HG03139 (cell line): ENCODE data around the gene L1CAM.

Source experiments
- ATAC-seq: cut with Tn5 transposase; IDR thresholded peaks from one replicate; pipeline ENCODE4 v1.9.1; 2021; ENCODE audit not compliant: unreplicated experiment

Gene L1CAM

GRCh38 chrX:153924149-153924861, 38.3 kb upstream of the L1CAM start:
- no peak for ATAC-seq

- no peak for ATAC-seq
Observed at GRCh38 chrX:153922932-153923857, 37.2 kb upstream of the L1CAM start.

- no peak for ATAC-seq
Observed at GRCh38 chrX:153921511-153922446, 35.8 kb upstream of the L1CAM start.

- no peak for ATAC-seq
Observed at GRCh38 chrX:153921070-153921469, 35.1 kb upstream of the L1CAM start.

GRCh38 chrX:153920546-153920945, 34.6 kb upstream of the L1CAM start:
- no peak for ATAC-seq

GRCh38 chrX:153919281-153919680, 33.3 kb upstream of the L1CAM start:
- no peak for ATAC-seq

GRCh38 chrX:153917869-153918268, 31.9 kb upstream of the L1CAM start:
- ATAC-seq, result no peak

GRCh38 chrX:153913701-153914100, 27.7 kb upstream of the L1CAM start:
- no peak for ATAC-seq

GRCh38 chrX:153913211-153913610, 27.2 kb upstream of the L1CAM start:
- ATAC-seq, result no peak

GRCh38 chrX:153911798-153912197, 25.8 kb upstream of the L1CAM start:
- ATAC-seq, result no peak

GRCh38 chrX:153910446-153910845, 24.5 kb upstream of the L1CAM start:
- no peak for ATAC-seq

GRCh38 chrX:153909980-153910360, 24.0 kb upstream of the L1CAM start:
- ATAC-seq, result no peak

- no peak for ATAC-seq
Observed at GRCh38 chrX:153909024-153909979, 23.3 kb upstream of the L1CAM start.

- ATAC-seq, result no peak
Observed at GRCh38 chrX:153908219-153908860, 22.4 kb upstream of the L1CAM start.

GRCh38 chrX:153907456-153907855, 21.5 kb upstream of the L1CAM start:
- ATAC-seq, result no peak

- ATAC-seq, result no peak
Observed at GRCh38 chrX:153906126-153906917, 20.3 kb upstream of the L1CAM start.

GRCh38 chrX:153905481-153906095, 19.6 kb upstream of the L1CAM start:
- ATAC-seq, result no peak
